ENCODE results near the gene SHTN1. TPM values are rescaled to one million over a fixed set of nuclear protein-coding genes. Genes with fewer than 3 reads are reported as not detected.

SHTN1 gene
- total RNA-seq, 3 donors from 2014 or later (not counting 1 experiment from before 2014, with no cell fraction given), result 0.88 to 1.4 (median 1.1) TPM

DNA sequence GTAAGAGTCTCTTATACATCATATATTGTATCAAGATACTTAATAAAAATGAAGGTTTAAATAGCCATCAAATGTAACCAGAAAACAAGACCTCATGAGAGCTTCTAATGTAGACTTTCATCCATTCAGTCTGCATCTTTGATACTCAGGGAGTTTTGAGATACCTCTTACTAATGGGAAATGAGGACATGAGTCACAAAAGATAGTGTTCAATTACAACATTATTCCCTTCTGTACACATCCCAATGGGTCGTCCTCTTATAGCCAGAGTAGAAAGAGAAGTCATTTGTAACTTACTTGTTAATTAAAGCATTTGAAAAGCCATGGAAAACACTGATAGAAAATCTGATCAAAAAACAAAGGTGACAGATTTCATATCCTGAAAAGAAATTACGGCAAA is 19.4 kb downstream of the SHTN1 start:
- Histone ChIP-seq H3K36me3 (ENCODE audit: control insufficient read depth, insufficient read depth, low read length) (no peaks in the 10 kb centered on the region), H3K4me1 (ENCODE audit: control insufficient read depth, insufficient read depth, low read length) (no peaks in the 10 kb centered on the region), H3K27ac (ENCODE audit: low read length) (no peak overlapping the region), H3K9me3 (ENCODE audit: control insufficient read depth, insufficient read depth, low read length) (no peaks in the 10 kb centered on the region), H3K27me3 (ENCODE audit: control insufficient read depth, insufficient read depth, low read length) (no peaks in the 10 kb centered on the region), H3K4me3 (ENCODE audit: low read length) (no peak overlapping the region)
- intact Hi-C loops (cut with micrococcal nuclease), result no loop called here
- H3K36me3 Mint-ChIP-seq, result no peaks in the 10 kb centered on the region
- no peak for DNase-seq
- no peak for ATAC-seq
- H3K4me1 Mint-ChIP-seq, result no peaks in the 10 kb centered on the region
- H3K9me3 Mint-ChIP-seq, result no peaks in the 10 kb centered on the region
- WGBS (ENCODE audit: insufficient coverage), result no CpG with 5 or more reads among the region's 2 CpGs
- no peaks in the 10 kb centered on the region for H3K27me3 Mint-ChIP-seq (ENCODE audit: low read depth in 2 of 2)
- H3K4me3 Mint-ChIP-seq, result no peak overlapping the region
- no peak overlapping the region for H3K27ac Mint-ChIP-seq
- TF ChIP-seq, protein P1, sequence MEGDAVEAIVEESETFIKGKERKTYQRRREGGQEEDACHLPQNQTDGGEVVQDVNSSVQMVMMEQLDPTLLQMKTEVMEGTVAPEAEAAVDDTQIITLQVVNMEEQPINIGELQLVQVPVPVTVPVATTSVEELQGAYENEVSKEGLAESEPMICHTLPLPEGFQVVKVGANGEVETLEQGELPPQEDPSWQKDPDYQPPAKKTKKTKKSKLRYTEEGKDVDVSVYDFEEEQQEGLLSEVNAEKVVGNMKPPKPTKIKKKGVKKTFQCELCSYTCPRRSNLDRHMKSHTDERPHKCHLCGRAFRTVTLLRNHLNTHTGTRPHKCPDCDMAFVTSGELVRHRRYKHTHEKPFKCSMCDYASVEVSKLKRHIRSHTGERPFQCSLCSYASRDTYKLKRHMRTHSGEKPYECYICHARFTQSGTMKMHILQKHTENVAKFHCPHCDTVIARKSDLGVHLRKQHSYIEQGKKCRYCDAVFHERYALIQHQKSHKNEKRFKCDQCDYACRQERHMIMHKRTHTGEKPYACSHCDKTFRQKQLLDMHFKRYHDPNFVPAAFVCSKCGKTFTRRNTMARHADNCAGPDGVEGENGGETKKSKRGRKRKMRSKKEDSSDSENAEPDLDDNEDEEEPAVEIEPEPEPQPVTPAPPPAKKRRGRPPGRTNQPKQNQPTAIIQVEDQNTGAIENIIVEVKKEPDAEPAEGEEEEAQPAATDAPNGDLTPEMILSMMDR (IDR thresholded peaks at IDR 0.05), result no peak

DNA sequence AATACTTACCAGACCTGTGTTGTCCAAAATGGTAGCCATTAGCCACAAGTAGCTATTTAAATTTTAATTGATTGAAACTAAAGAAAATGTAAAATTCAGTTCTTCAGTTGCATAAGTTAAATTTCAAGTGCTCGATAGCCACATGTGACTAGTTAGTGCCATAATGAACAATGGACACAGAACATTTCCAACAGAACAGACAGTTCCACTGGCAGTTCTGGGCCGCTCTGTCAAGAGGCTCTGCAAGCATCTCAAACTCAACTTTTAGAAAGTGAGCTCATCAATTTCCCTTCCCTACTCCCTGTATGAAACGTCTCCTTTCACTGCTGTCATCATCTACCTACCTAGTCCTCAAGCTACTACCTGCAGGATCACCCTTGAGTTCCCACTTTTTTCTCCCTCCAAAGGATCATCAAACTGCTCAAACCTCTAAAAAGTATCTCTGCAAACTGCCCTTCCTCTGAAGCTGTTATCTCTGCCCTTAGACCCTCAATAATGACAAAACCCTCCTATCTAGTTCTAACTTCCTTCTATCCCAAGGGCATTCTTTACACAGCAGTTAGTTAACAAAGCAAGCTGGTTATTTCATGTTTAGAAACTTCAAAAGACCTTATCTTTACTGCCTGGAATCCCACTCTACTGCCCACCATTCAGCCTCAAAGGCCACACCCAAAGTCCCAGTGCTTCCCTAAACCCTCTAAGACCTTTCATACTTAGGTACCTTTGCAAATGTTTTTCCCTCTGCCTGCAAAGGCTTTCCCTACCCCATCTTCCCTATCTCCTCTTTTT is 20.6 kb downstream of the SHTN1 start:
- Mint-ChIP-seq H3K4me1 (no peaks in the 10 kb centered on the region), H3K9me3 (no peaks in the 10 kb centered on the region), H3K27ac (no peak overlapping the region), H3K27me3 (ENCODE audit: low read depth in 2 of 2) (no peaks in the 10 kb centered on the region), H3K4me3 (no peak overlapping the region), H3K36me3 (no peaks in the 10 kb centered on the region)
- H3K4me3 ChIP-seq (ENCODE audit: low read length), result no peak overlapping the region
- no peaks in the 10 kb centered on the region for H3K9me3 ChIP-seq (ENCODE audit: control insufficient read depth, insufficient read depth, low read length)
- TF ChIP-seq, protein P1 (IDR thresholded peaks at IDR 0.05), result no peak
- WGBS (ENCODE audit: insufficient coverage), result 91% methylated on average over 3 of the region's 3 CpGs
- H3K27ac ChIP-seq (ENCODE audit: low read length), result no peak overlapping the region
- no peaks in the 10 kb centered on the region for H3K36me3 ChIP-seq (ENCODE audit: control insufficient read depth, insufficient read depth, low read length)
- no peaks in the 10 kb centered on the region for H3K4me1 ChIP-seq (ENCODE audit: control insufficient read depth, insufficient read depth, low read length)
- DNase-seq (no peak), ATAC-seq (no peak)
- intact Hi-C loops (cut with micrococcal nuclease), result no loop called here
- H3K27me3 ChIP-seq (ENCODE audit: control insufficient read depth, insufficient read depth, low read length), result no peaks in the 10 kb centered on the region

DNA sequence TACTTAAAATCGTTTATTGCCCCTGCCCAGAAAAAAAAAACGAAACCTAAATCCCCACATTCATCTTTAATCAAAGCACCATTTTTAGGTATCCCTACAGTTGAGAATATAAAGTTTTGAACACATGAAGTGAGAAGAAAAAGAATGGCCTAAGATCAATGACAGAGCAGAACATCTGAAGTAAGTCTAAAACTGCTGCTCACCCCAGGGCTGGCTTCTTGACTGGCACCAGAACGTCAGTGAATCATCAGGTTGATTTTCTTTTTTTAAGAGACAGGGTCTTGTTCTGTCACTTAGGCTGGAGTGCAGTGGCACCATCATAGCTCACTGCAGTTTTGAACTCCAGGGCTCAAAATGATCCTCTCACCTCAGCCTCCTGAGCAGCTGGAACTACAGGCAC is 24.9 kb downstream of the SHTN1 start:
- no peaks in the 10 kb centered on the region for H3K27me3 ChIP-seq (ENCODE audit: control insufficient read depth, insufficient read depth, low read length)
- no peak overlapping the region for H3K4me3 ChIP-seq (ENCODE audit: low read length)
- H3K4me3 Mint-ChIP-seq, result no peak overlapping the region
- H3K27ac ChIP-seq (ENCODE audit: low read length), result no peak overlapping the region
- no peaks in the 10 kb centered on the region for H3K9me3 ChIP-seq (ENCODE audit: control insufficient read depth, insufficient read depth, low read length)
- DNase-seq (no peak), ATAC-seq (no peak)
- no peaks in the 10 kb centered on the region for H3K4me1 Mint-ChIP-seq
- TF ChIP-seq, protein P1 (IDR thresholded peaks at IDR 0.05), result no peak
- no peaks in the 10 kb centered on the region for H3K36me3 Mint-ChIP-seq
- H3K27me3 Mint-ChIP-seq (ENCODE audit: low read depth in 2 of 2), result no peaks in the 10 kb centered on the region
- intact Hi-C loops (cut with micrococcal nuclease), result no loop called here
- H3K9me3 Mint-ChIP-seq, result no peaks in the 10 kb centered on the region
- H3K36me3 ChIP-seq (ENCODE audit: control insufficient read depth, insufficient read depth, low read length), result no peaks in the 10 kb centered on the region
- WGBS (ENCODE audit: insufficient coverage), result 91% methylated on average over 1 of the region's 3 CpGs
- no peak overlapping the region for H3K27ac Mint-ChIP-seq
- H3K4me1 ChIP-seq (ENCODE audit: control insufficient read depth, insufficient read depth, low read length), result no peaks in the 10 kb centered on the region

DNA sequence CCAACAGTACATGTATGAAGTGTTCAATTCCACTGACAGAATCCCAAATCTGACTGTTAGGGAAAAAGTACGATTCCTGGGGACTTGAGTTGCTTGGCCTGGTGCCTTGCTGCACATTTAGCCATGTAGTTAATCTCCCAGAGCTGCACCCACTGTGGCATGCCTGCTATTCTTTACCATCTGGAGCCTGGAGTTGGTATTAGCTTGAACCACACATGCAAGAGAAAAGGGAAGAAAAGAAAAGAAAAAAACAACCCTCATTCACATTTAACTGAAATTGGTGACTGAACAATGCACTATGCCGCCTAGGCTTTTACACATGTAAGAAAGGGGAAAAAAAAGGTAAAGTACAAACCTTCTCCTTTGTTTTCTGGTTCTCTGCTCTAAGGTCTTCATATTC is 26.1 kb downstream of the SHTN1 start:
- Mint-ChIP-seq H3K9me3 (no peaks in the 10 kb centered on the region), H3K36me3 (no peaks in the 10 kb centered on the region), H3K27ac (no peak overlapping the region), H3K4me1 (no peaks in the 10 kb centered on the region), H3K27me3 (ENCODE audit: low read depth in 2 of 2) (no peaks in the 10 kb centered on the region), H3K4me3 (no peak overlapping the region)
- DNase-seq, result no peak
- WGBS (ENCODE audit: insufficient coverage), result 53% methylated on average over 1 of the region's 2 CpGs
- Histone ChIP-seq H3K27ac (ENCODE audit: low read length) (no peak overlapping the region), H3K4me1 (ENCODE audit: control insufficient read depth, insufficient read depth, low read length) (no peaks in the 10 kb centered on the region), H3K4me3 (ENCODE audit: low read length) (no peak overlapping the region), H3K9me3 (ENCODE audit: control insufficient read depth, insufficient read depth, low read length) (no peaks in the 10 kb centered on the region), H3K36me3 (ENCODE audit: control insufficient read depth, insufficient read depth, low read length) (no peaks in the 10 kb centered on the region), H3K27me3 (ENCODE audit: control insufficient read depth, insufficient read depth, low read length) (no peaks in the 10 kb centered on the region)
- intact Hi-C loops (cut with micrococcal nuclease), result no loop called here
- TF ChIP-seq, protein P1 (IDR thresholded peaks at IDR 0.05), result no peak
- no peak for ATAC-seq

Measured in natural killer cell (primary cell).